Activated effector memory CD4-positive, alpha-beta T cell treated with anti-CD3 and anti-CD28 coated beads, Interleukin-2, amount 50 U/mL, for 16 hours (primary cell): Measurements from ENCODE around the gene SYS1.
A peak's percentile ranks its signal among the peaks of the same experiment; 100 is the strongest.

ENCODE experiments used
- DNase-seq: peaks from one replicate; pipeline ENCODE4 v3.0.0-alpha.2; 2020

The SYS1 gene

DNA sequence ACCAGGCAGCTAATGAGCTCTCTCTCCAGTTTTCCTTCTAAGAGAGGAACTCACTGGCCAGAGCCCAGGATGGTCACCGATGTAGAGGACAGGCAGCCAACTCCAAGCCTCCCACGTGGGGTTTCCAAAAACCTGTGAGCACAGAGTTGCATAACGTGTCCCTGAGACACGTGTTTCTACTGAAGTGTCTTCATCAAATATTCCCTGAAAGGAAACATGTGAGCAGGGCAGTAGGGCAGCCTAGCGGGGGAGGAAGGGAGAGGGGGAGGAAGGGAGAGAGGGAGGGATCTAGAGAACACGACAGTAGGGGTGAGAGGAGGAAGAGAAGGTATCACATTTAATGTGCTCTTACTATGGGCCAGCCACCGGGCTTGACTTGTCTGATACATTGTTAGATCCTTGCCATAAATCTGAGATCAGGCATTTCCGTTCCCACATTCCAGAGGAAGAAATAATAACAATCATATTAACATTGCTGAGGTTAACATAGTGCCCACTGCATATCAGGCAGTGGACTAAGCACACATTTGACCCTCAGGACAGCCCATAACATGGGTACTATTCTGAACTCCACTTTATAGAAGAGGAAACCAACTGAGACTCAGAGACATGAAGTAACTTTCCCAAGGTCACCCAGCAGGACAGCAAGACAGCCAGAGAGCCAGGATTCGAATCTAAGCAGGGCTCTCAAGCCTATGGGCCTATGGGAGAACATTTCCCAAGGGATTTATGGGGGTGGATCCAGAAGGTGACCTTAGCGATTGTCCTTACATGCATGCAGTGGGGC is 4.5 kb upstream of the SYS1 start:
- DNase-seq = peak; percentile 58

DNA sequence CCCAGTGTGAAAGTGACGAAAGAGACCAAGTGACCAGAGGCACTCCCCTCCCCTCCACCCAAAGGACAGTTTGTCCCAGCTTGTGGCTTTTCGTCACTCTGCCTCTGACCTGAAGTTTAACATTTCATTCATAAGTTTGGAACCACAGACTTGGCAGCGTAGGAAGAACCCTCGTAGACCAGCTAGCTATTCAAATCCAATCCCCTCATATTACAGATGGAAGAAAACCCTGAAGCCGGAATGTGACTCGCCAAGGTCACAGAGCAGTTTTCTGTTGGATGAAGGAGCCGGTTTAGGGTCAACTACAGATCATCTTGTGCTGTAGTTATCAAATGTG is 3.9 kb upstream of the SYS1 start:
- no peak for DNase-seq

DNA sequence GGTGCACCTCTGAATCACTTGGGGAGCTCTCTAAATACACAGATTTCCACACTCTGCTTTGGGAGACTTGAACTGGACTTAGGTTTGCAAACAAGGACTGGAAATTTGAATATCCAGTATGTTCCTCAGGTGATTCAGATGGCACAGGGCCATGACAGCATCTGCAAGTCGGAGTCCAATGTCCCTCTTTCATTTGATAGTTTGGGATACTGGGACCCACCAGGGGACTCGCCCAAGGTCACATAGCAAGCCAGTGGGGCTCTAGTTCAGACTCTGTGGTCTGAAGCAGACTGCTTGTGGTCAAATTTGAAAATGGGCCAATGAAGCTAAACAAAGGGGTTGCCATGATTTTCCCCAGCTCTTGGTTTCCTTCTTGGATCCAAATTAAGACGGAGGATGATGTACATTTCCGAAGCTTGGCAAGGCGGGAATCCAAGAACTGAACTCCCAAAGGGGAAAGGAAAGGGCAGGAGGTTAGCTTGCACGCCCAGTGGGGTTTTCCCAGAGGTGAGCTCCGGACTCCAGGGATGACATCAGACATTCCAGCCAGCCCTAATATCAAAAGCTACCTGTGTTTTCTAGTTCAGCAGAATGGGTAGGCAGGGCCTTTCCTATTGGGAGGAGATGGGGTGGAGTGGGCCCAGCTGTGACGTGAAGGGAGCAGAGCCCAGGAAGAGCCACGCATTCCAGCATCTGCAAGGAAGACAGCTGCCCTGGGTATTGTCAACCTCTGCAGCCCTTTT is 3.4 kb upstream of the SYS1 start:
- DNase-seq = peak; percentile 45

DNA sequence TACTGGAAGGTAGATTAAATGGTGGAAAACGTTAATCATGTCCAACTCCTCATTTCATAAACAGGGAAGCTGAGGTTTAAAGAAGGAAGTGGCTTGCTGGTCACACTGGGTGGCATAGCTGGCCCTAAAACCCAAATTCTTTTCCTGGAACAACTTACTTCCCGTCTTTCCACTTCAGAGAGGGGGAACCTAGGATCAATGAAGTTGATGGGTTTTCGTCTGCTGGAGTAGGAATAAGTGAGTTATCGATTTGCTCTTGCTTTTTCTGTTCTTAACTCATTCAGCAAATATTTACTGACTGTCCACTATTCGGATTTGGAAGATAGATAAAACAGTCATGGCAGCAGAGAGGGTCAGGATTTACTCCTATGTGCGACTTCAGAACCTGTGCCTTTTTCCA is 1.2 kb upstream of the SYS1 start:
- DNase-seq = no peak

DNA sequence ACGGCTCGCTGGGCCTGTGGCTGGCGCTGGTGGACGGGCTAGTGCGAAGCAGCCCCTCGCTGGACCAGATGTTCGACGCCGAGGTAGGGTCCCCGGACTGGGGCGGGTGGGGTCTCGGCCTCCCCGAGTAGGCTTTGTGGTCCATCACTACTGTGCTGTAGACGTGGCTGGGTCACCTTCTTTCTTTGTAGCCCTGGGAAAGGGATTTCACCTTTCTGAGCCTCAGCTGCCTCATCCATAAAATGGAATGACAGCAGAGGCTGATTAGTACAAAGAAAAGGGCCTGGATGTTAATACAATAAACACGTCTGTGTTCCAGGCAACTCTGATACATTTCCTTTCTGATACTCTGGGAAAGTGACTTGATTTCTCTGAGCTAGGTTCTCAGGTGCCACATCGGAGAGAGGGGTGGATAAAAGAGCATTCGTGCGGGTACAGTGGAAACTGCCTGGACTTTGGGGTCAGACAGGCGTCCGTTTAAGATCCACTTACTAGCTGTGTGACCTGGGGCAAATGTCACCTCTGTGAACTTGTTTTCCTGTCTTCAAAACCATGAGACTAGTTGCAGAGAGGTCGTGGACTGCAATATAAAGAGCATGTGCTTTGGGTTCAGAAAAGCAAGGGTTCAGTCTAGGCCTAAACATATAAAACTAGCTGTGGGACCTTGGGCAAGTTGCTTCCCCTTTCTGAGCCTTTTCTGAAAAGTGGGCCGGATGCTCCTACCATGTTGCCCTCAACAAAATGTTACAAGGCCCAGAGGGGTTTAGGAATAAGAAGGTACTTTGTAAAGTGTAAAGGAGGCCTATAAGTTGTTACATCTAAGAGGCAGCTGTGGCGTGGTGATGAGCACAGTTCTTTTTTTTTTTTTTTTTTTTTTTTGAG is 896 bp downstream of the SYS1 start:
- no peak for DNase-seq

DNA sequence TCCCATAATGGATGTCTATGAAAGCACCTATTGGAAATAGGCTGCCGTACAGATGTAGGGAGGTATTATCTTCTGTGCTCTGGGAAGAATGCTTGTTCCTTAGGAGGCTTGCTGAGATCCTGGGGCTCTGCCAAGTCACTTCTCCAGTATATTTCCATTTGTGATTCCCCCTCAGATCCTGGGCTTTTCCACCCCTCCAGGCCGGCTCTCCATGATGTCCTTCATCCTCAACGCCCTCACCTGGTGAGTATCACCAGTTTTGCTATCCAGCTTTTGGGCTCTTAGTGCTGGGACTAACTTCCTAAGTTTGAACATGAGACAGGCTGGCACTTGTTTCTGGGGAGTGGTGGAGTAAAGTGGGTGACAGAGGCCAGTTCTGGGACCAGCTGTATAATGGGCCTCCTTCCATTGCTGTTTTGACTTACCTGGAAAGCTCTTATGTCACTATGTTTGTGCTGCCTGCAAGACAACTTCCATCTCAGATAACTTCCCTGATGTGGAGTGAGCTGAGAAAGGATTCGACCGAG is 2.6 kb downstream of the SYS1 start:
- no peak for DNase-seq

DNA sequence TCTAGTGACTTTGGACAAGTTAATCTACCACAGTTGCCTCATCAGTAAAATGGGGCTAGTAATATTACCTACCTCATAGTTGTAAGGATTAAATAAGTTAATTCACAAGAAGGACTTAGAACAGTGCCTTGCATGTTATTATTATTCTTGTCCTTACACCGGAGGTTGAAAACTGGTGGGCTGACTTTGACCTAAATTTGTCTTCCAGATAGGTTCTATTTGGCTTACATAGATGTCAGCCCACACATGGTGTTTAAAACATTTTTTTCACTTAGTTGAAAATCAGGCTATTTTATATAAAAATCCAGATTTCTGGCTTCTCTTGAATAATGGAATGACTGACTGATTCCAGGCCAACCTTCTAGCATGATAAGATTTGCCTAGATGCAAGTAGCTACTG is 3.2 kb downstream of the SYS1 start:
- DNase-seq = no peak

DNA sequence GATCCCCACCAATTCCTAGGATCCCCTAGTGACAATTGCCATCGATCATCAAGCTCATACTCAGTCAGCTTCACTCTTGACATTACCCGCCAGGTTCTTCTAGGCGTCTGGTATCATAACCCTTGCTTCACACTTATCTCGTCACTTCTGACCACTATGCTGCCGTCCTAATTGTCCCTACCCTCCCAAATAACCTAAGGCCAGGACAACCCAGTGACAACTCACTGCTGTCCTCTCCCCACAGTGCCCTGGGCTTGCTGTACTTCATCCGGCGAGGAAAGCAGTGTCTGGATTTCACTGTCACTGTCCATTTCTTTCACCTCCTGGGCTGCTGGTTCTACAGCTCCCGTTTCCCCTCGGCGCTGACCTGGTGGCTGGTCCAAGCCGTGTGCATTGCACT is 3.7 kb downstream of the SYS1 start:
- no peak for DNase-seq

DNA sequence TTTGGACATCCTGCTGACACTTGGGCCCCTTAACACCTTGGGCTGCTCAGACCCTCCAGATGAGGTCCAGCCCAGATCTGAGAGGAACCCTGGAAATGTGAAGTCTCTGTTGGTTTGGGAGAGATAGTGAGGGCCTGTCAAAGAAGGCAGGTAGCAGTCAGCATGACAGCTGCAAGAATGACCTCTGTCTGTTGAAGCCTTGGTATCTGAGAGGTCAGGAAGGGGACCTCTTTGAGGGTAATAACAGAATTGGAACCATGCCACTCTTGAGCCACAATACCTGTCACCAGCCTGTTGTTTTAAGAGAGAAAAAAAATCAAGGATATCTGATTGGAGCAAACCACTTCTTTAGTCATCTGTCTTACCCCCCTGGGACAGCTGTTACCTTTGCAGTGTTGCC is 4.2 kb downstream of the SYS1 start:
- DNase-seq = no peak

DNA sequence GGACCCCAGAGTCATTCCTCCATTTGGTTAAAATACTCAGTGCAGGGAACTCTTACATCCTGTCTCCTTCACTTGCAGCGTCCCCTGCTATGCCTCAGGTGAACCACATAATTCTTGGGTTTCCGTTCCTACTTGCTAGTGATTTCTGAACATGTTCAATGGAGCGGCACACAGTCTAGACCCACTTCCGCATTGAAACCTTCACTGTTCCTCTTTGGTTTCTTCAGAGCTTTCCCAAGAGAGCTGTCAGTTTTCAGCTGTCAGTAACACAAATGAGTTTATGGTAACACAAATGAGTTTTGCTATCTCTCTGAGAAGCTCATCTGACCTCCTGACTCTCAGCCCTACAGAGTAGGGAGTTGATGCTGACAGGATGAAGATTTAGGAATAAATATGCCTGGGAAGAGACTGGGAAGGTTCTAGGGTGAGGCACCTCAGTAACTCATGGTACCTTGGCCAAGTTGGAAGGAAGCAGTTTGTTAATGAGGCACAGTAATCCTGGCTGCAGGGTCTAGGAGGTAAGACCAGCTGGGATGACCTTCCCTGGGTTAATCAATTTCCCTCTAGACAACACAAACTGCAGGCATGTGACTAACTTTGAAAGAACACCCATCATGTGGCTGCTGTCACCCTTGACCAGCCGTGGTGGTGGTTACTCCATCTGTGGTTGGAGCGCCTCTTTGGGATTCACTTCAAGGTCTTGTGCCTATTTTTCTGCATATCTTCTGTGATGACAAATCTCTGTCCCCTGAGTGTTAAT is 5.4 kb downstream of the SYS1 start:
- DNase-seq = peak; percentile 75

DNA sequence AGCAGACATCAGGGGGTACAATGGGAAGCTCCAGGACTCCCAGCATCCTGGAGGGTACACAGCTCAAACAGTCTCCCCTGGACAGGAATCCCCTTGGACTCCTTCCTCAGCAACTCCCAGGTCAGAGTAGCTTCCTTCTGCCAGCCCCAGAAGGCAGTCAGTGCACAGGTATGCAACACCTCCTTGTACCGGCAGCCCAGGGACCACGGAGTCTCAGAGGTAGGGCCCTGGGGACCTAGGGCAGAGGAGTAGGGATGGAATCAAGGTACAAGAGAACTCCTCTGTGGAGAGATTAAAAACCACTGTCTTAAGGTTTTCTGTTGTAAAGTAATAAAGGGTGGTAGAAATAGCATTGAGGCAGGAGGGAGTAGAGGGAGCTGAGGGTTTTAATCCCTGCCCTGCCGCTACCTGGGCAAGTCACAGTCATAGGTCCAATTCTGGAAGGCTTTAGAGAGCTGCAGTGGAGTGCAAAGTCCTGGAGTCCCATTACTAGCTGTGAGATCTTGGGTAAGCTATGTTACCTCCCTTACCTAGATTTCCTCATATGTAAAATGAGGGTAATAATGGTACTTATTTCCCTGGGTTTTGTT is 7.7 kb downstream of the SYS1 start:
- DNase-seq = no peak

DNA sequence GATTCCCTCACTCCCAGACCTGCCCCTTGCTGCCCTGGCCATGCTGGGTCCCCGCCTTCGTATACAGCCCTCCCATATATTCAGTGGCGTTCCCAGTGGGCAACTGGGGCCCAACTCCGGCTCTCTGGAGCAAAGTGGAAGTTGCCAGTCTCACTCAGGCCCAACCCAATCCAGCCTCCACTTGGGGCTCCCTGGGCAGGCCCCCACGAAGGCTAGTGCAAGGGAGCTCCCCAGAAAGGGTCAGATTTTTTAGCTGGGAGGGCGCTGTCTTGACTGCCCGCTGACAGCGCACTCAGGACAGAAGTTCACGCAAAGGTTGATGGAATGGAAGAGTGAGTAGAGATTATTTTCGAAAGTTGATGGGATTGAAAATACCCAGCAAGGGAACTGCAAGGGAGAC is 9.3 kb downstream of the SYS1 start:
- DNase-seq = no peak

DNA sequence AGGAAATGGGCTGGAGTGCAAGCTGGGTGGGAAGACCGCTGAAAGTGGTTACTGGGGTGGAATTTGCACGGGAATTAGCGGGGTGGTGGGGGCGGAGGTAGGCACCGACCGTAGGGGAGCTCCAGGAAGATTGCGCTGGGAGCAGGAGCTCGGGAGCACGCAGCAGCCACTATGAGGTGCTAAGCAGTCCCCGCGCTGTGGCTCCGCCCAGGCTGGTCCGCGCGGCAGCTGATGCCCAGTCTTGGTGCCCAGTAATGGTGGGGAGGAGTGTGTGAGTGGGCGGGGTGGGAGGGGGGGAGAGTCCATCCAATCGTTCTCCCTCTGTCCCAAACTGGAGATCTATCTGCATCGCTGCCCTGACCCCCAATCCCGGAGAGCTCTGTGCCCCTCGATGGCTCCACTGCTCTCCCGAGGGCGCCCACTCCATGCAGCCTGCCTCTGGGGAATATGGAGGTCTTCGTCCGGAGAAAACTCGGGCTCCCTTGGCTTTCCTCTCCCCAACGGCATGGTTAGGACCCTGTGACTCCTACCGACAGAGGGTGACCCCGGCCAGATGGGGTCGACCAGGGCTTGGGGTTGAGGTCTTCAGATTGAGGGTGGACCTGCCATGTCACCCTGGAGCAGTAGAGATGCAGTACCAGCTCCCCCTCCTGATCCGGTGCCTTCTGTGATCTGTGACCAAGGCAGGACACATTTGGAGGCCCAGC is 9.8 kb downstream of the SYS1 start:
- DNase-seq = no peak

DNA sequence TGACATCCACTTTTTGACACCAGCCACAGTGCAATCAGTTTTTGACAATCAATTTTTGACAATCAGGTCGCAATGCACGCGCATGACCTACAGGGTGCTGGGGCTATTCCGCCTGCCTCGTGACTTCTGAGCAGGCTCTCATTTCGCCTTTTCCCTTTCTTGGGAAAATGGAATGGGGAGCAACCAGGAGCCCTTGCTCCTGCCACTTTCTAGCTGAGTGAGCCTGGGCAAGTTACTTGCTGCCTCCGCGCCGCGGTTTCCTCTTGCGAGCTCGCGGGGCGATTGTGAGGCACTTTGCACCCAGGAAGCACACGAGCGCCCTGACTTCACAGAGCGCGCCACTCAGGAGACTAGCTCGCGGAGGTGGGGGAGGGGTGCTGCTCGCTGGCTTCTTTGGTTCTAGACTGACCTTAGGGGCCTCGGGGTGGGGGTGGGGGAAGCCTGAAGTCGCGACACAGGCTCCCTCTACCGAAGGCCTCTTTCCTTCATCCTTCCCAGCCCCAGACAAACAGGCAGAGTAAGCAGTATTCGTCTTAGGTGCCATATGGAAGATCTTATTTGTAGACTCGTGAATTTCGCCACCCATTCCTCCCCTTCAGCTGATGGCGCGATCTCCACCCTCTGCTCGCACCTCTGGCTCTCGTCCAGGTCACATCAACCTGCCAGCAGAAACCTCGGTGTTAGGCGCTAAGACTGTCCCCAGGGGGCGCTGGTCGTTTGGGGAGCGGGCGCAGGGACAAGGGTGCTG is 10.6 kb downstream of the SYS1 start:
- DNase-seq = peak; percentile 95

DNA sequence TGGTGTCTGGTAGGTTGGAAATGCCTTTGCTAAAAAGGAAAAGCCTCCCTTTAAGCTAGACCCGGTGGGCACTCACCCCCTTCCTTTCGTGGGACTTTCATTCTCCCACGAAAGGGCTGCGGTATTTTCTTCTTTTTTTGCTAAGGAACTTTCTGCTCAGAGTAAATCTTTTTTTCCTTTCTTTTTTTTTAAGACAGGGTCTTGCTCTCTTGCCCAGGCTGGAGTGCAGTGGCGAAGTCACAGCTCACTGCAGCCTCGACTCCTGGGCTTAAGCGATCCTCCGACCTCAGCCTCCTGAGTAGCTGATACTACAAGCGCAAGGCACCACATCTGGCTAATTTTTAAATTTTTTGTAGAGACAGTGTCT is 11.1 kb downstream of the SYS1 start:
- DNase-seq = no peak

DNA sequence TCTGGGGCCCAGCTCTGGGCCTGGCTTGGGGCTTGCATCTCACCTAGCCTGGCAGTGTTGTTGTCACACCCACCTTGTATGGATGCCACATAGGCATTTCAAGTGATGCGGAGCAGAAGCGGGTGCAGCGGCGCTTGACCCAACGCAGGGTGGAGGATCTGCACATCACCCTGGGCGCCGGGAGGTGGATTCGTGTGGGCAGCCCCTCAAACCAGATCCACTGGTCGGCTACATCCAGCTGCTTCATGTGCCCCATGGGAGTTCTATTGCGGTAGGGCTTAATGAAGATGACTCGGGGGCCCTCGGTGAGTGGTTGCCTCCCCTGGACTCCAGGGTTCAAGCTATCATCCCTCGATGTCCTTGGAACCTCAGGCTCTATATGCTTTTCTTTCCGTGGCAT is 12.0 kb downstream of the SYS1 start:
- DNase-seq = no peak

DNA sequence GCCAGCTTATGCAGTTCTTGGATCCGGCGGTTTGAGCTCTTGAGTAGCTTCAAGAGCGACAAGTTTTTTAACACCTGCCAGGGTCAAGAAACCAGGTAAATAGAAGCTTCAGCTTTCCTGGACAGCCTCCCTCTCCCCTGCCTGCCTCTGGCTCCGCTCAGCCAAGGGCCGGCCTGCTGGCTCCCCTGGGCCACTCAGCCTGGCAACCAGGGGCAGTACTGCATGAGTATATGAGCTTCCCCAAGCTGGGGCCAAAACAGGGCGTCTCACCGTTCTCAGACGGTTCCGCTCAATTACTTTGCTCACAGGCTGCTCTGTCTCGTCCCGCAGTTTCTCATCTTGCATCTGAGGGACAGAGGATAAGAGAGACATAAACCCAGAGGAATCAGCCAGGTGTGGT is 14.3 kb downstream of the SYS1 start:
- no peak for DNase-seq

DNA sequence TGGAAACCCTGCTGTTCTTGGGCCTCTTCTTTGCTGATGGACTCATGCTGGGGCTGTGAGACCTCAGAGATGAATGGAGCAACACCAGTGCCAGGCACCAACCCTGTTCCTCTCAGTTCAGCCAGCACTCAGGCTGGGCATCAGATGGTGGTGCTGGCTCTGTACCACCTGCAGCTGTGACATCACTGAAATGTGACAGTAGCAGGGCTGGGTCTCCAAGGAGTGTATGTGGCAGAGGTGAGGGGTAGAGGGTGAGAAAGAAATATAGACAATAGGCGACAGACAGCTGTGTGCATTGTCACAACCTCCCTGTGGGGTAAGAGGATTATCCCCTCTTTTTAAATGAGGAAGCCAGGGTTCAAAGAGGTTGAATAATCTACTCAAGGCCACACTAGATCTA is 15.2 kb downstream of the SYS1 start, which contains the start of gene TP53TG5:
TP53TG5 (minus strand) TSS at position 135 of the 400 bp plus-strand sequence; CDS start at position 46, 89 bp downstream.
- no peak for DNase-seq

DNA sequence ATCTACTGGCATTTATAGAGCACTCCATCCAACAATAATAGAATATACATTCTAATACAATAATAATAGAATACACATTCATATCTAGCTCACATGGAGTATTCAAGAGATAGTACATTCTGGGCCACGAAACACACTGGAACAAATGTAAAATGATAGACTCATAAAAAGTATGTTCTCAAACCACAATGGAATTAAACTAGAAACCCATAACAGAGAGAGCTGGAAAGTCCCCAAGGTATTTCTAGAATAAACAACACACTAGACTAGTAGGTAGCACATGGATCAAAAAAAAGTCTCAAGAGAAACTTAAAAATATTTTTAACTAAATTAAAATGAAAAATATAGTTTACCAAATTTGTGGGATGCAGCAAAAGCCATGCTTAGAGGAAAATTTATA is 24.3 kb downstream of the SYS1 start:
- no peak for DNase-seq

DNA sequence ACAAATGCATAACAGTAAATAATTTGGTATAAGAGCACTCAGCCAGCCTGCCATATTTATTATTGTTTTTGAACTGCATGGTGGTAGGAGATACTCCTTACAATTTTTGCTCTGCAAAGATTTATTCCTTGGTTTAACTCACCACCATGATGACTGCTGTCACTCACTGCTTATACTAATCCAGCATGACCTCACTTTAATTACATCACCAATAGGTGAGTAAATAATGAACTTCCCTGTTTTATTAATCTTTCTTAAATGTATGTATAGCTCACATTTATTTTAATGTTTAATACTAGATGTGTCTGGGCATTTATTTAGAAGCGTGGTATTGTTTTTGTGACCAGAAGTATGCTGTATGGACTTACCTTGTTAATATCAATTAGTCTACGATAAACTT is 28.0 kb downstream of the SYS1 start:
- no peak for DNase-seq

DNA sequence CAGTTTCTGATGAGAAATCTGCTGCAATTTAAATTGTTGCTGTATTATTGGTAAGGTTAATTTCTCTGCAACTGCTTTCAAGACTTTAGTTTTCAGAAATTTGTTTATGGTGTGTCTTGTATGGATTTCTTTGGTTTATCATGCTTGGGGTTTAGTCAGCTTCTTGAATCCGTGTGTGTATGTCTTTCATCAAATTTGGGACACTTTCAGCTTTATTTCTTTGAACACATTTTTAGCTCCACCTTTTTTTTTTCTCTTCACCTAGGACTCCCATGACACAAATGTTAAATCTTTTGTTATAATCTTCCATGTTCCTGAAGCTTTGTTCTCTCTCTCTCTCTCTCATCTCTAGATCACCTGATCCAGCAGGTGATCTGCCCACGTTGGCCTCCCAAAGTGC is 28.6 kb downstream of the SYS1 start:
- DNase-seq = no peak
